GM23338 (cell line): ENCODE measurements around the gene FASTK. TPM values are rescaled to one million over a fixed set of nuclear protein-coding genes. Genes with fewer than 3 reads are reported as not detected.

Experiments
- ATAC-seq: fragments of 200-7000 bp; cut with Tn5 transposase; 3 replicates; pipeline ENCODE4 v1.9.1; 2020
- DNase-seq: peaks from one replicate; pipeline ENCODE4 v3.0.0-alpha.2; 2015; ENCODE audit warnings: low spot score
- H2AFZ ChIP-seq: fragments of 200-600 bp; sonication (generic); 2 replicates; pipeline ENCODE4 v1.8.0; 2016; ENCODE audit warnings: antibody characterized with exemption, mild to moderate bottlenecking, moderate library complexity
- H3F3A ChIP-seq: fragments of 200-600 bp; sonication (generic); replicated peaks from 2 replicates; pipeline ENCODE4 v1.8.0; 2017; ENCODE audit warnings: antibody characterized with exemption, mixed run types, low read depth
- H3K27ac ChIP-seq: fragments of 200-600 bp; sonication (generic); 2 replicates; pipeline ENCODE4 v1.6.1; 2016; ENCODE audit warnings: low read depth
- H3K27me3 ChIP-seq: fragments of 200-600 bp; sonication (generic); 2 replicates; pipeline ENCODE4 v1.8.0; 2016; ENCODE audit warnings: mild to moderate bottlenecking, mixed run types, moderate library complexity; ENCODE audit not compliant: insufficient read depth
- H3K36me3 ChIP-seq: fragments of 200-600 bp; sonication (generic); 2 replicates; pipeline ENCODE4 v1.8.0; 2016; ENCODE audit warnings: mild to moderate bottlenecking; ENCODE audit not compliant: insufficient read depth
- H3K4me1 ChIP-seq: fragments of 200-600 bp; sonication (generic); 2 replicates; pipeline ENCODE4 v1.8.0; 2016; ENCODE audit warnings: mild to moderate bottlenecking, moderate library complexity; ENCODE audit not compliant: insufficient read depth
- H3K4me2 ChIP-seq: fragments of 200-600 bp; sonication (generic); 2 replicates; pipeline ENCODE4 v1.7.1; 2017; ENCODE audit warnings: mixed run types
- H3K4me3 ChIP-seq: fragments of 200-600 bp; sonication (generic); 2 replicates; pipeline ENCODE4 v1.6.1; 2016; ENCODE audit warnings: mixed run types
- H3K79me2 ChIP-seq: fragments of 200-600 bp; sonication (generic); replicated peaks from 2 replicates; pipeline ENCODE4 v1.8.0; 2017; ENCODE audit warnings: mild to moderate bottlenecking; ENCODE audit not compliant: insufficient read depth
- H3K9me2 ChIP-seq: fragments of 200-600 bp; sonication (generic); 2 replicates; pipeline ENCODE4 v1.8.0; 2017; ENCODE audit not compliant: insufficient read depth
- H4K20me1 ChIP-seq: fragments of 200-600 bp; sonication (generic); replicated peaks from 2 replicates; pipeline ENCODE4 v1.8.0; 2017; ENCODE audit warnings: mild to moderate bottlenecking; ENCODE audit not compliant: insufficient read depth
- H3K27ac Mint-ChIP-seq: 2 replicates; pipeline ENCODE4 v1.8.0; 2020; ENCODE audit warnings: inconsistent platforms, mild to moderate bottlenecking, moderate library complexity, mixed read lengths
- H3K27me3 Mint-ChIP-seq: 3 replicates; pipeline ENCODE4 v1.8.0; 2022; ENCODE audit warnings: low read depth, mild to moderate bottlenecking, moderate library complexity, mixed read lengths, inconsistent platforms; ENCODE audit not compliant: insufficient read depth, poor library complexity
- H3K36me3 Mint-ChIP-seq: 3 replicates; pipeline ENCODE4 v1.8.0; 2021; ENCODE audit warnings: low read depth, mild to moderate bottlenecking, inconsistent platforms, moderate library complexity, mixed read lengths
- H3K4me1 Mint-ChIP-seq: 3 replicates; pipeline ENCODE4 v1.8.0; 2020; ENCODE audit warnings: mild to moderate bottlenecking, inconsistent platforms, mixed read lengths
- H3K4me3 Mint-ChIP-seq: 3 replicates; pipeline ENCODE4 v1.8.0; 2021; ENCODE audit warnings: moderate library complexity, mild to moderate bottlenecking, inconsistent platforms, mixed read lengths
- H3K9me3 Mint-ChIP-seq: 3 replicates; pipeline ENCODE4 v1.8.0; 2020; ENCODE audit warnings: moderate library complexity, mild to moderate bottlenecking, inconsistent platforms, mixed read lengths
- EZH2 ChIP-seq: fragments of 200-600 bp; sonication (generic); IDR thresholded peaks from one replicate; pipeline ENCODE4 v1.8.0; 2017; ENCODE audit warnings: antibody characterized with exemption, mild to moderate bottlenecking, low read depth; ENCODE audit not compliant: unreplicated experiment
- JUNB ChIP-seq: IDR thresholded peaks from one replicate; pipeline ENCODE4 v1.6.1; 2016; ENCODE audit warnings: antibody characterized with exemption; ENCODE audit not compliant: unreplicated experiment
- NANOG ChIP-seq: IDR thresholded peaks from 2 replicates; pipeline ENCODE4 v1.6.1; 2016; ENCODE audit warnings: antibody characterized with exemption, borderline replicate concordance
- POLR2AphosphoS5 ChIP-seq: IDR thresholded peaks from 2 replicates; pipeline ENCODE4 v1.6.1; 2016; ENCODE audit warnings: antibody characterized with exemption, low read depth
- STAT1 ChIP-seq: IDR thresholded peaks from one replicate; pipeline ENCODE4 v1.6.1; 2016; ENCODE audit warnings: antibody characterized with exemption; ENCODE audit not compliant: unreplicated experiment
- ZNF331 ChIP-seq: fragments of 250-450 bp; sonication (Bioruptor Pico); IDR thresholded peaks from 2 replicates; pipeline ENCODE4 v1.5.0; 2020; ENCODE audit warnings: low read depth, mild to moderate bottlenecking, moderate library complexity
- ZNF462 ChIP-seq: fragments of 250-450 bp; sonication (Bioruptor Pico); IDR thresholded peaks from 2 replicates; pipeline ENCODE4 v1.5.0; 2020; ENCODE audit warnings: mild to moderate bottlenecking, moderate library complexity
- polyA plus RNA-seq: library from polyadenylated mRNA; unstranded; fragments of >200 nt; fragmentation: Nextera tagmentation; extraction: Ambion mirVana; gene quantifications from 2 replicates; pipeline ENCODE4 v1.2.1, GENCODE V29; 2016
- total RNA-seq: library from RNA; depleted of rRNA; stranded (reverse); fragments of >200 nt; shearing (Covaris generic); gene quantifications from 2 replicates; pipeline ENCODE4 v1.2.3, GENCODE V29; 2014
- TF ChIP-seq, protein P1 (sequence below), 2 experiments: fragments of 200-600 bp in 1 of 2; sonication (generic) in 1 of 2; conservative IDR thresholded peaks; 2 replicates each; pipeline versions ENCODE4 v1.5.1 to v1.6.1; 2016 to 2017; ENCODE audit warnings: antibody characterized with exemption in 2 of 2, low read depth in 2 of 2, mild to moderate bottlenecking in 2 of 2, moderate library complexity in 1 of 2
- TF ChIP-seq, protein P2 (sequence below): IDR thresholded peaks from one replicate; pipeline ENCODE4 v1.6.1; 2018; ENCODE audit warnings: antibody characterized with exemption; ENCODE audit not compliant: unreplicated experiment

FASTK gene
- total and polyA plus RNA-seq, 2 experiments from 2014 or later, result 37.4 to 57.4 TPM

DNA sequence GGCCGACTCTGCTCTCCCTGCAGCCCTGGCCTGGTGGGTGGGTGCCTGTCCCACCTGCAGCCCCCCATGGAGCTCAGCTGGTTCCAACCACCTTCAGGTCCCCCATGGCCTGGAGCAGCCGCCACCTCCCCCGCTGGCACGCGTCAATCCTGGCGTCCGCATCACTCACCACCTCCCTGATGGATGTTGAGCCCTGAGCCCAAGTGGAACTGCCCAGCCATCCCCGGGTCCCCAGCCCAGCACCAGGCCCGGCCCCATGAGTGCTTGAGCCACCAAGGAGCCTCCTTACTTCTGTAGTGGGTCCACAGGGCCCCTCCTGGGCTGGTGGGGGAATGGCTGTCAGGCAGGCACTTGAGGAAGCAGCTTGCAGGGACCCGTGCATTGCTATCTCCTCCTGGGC, 20.3 kb upstream of the FASTK start:
- H3K79me2 ChIP-seq, result peaks cover 78% of the 10 kb centered on the region
- Mint-ChIP-seq H3K4me3 (no peak overlapping the region), H3K36me3 (peaks cover 10% of the 10 kb centered on the region; the same call in 2 of the 3 replicates)

More for the DNA sequence above, 20.3 kb upstream of the FASTK start:
- H3K27ac ChIP-seq, result no peak overlapping the region
- no peak for TF ChIP-seq ZNF331 (CRISPR knock-in tag)
- TF ChIP-seq EZH2, result no peak
- no peak for TF ChIP-seq STAT1
- no peak for TF ChIP-seq JUNB
- TF ChIP-seq NANOG, result no peak
- TF ChIP-seq ZNF462 (CRISPR knock-in tag), result no peak
- TF ChIP-seq, protein P1, sequence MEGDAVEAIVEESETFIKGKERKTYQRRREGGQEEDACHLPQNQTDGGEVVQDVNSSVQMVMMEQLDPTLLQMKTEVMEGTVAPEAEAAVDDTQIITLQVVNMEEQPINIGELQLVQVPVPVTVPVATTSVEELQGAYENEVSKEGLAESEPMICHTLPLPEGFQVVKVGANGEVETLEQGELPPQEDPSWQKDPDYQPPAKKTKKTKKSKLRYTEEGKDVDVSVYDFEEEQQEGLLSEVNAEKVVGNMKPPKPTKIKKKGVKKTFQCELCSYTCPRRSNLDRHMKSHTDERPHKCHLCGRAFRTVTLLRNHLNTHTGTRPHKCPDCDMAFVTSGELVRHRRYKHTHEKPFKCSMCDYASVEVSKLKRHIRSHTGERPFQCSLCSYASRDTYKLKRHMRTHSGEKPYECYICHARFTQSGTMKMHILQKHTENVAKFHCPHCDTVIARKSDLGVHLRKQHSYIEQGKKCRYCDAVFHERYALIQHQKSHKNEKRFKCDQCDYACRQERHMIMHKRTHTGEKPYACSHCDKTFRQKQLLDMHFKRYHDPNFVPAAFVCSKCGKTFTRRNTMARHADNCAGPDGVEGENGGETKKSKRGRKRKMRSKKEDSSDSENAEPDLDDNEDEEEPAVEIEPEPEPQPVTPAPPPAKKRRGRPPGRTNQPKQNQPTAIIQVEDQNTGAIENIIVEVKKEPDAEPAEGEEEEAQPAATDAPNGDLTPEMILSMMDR (conservative IDR thresholded peaks at IDR 0.05; ENCODE audit: low read depth in 2 of 2), result no peak
- TF ChIP-seq, protein P2, sequence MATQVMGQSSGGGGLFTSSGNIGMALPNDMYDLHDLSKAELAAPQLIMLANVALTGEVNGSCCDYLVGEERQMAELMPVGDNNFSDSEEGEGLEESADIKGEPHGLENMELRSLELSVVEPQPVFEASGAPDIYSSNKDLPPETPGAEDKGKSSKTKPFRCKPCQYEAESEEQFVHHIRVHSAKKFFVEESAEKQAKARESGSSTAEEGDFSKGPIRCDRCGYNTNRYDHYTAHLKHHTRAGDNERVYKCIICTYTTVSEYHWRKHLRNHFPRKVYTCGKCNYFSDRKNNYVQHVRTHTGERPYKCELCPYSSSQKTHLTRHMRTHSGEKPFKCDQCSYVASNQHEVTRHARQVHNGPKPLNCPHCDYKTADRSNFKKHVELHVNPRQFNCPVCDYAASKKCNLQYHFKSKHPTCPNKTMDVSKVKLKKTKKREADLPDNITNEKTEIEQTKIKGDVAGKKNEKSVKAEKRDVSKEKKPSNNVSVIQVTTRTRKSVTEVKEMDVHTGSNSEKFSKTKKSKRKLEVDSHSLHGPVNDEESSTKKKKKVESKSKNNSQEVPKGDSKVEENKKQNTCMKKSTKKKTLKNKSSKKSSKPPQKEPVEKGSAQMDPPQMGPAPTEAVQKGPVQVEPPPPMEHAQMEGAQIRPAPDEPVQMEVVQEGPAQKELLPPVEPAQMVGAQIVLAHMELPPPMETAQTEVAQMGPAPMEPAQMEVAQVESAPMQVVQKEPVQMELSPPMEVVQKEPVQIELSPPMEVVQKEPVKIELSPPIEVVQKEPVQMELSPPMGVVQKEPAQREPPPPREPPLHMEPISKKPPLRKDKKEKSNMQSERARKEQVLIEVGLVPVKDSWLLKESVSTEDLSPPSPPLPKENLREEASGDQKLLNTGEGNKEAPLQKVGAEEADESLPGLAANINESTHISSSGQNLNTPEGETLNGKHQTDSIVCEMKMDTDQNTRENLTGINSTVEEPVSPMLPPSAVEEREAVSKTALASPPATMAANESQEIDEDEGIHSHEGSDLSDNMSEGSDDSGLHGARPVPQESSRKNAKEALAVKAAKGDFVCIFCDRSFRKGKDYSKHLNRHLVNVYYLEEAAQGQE, result no peak
- TF ChIP-seq POLR2AphosphoS5, result no peak
- peaks cover 12% of the 10 kb centered on the region for H4K20me1 ChIP-seq
- no peak overlapping the region for H3K4me2 ChIP-seq
- ATAC-seq (no peak), DNase-seq (no peak)
- Mint-ChIP-seq H3K4me1 (peaks cover 40% of the 10 kb centered on the region), H3K9me3 (no peaks in the 10 kb centered on the region; the same call in 2 of the 3 replicates), H3K27ac (no peak overlapping the region; the same call in 1 of the 2 replicates), H3K27me3 (peaks cover 14% of the 10 kb centered on the region)
- H3K36me3 ChIP-seq, result no peaks in the 10 kb centered on the region
- H3K9me2 ChIP-seq, result no peaks in the 10 kb centered on the region
- no peak overlapping the region for H2AFZ ChIP-seq
- peaks cover 16% of the 10 kb centered on the region; the same call in 1 of the 2 replicates for H3F3A ChIP-seq
- no peak overlapping the region for H3K4me3 ChIP-seq
- peaks cover 52% of the 10 kb centered on the region for H3K4me1 ChIP-seq
- H3K27me3 ChIP-seq, result no peaks in the 10 kb centered on the region
